Hepatocyte (in vitro differentiated cells): ENCODE measurements around the gene NAT10.

Experiments
- EZH2 ChIP-seq: fragments of 200-600 bp; sonication (generic); IDR thresholded peaks from 2 replicates; pipeline ENCODE4 v1.6.1; 2016; ENCODE audit warnings: antibody characterized with exemption, mild to moderate bottlenecking, borderline replicate concordance
- TF ChIP-seq, protein P1 (sequence below): fragments of 200-600 bp; sonication (generic); IDR thresholded peaks from 2 replicates; pipeline ENCODE4 v1.5.1; 2016; ENCODE audit warnings: antibody characterized with exemption, mild to moderate bottlenecking; ENCODE audit not compliant: poor library complexity

DNA sequence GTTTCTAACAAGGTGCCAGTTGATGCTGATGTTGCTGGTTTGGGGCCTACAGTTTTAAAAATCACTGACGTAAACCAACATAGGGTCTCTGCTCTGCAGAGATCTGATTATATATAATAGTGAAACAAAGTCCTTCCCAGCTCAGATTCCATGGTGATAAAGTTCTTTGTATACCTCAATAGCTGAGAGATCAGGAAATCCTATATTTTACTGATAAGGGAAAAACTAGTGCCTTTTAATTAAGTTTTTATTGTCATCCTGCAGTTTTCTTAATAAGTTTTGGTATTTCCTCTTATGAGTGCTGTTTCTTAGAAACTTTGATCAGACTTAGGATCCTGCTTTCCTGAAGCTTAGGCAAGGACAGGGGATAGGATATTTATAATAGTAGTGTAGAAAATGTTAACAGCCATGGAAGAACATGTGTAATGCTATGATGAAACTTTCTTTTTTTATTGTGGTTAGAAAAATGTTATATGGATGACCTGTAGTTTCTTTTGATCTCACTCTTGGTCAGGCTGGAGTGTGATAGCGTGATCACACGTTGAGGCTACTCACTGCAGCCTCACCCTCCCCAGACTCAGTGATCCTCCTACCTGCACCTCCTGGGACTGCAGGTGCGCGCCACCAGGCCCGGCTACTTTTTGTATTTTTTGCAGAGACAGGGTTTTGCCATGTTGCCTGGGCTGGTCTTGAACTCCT, 39.8 kb upstream of the NAT10 start:
- TF ChIP-seq, protein P1, sequence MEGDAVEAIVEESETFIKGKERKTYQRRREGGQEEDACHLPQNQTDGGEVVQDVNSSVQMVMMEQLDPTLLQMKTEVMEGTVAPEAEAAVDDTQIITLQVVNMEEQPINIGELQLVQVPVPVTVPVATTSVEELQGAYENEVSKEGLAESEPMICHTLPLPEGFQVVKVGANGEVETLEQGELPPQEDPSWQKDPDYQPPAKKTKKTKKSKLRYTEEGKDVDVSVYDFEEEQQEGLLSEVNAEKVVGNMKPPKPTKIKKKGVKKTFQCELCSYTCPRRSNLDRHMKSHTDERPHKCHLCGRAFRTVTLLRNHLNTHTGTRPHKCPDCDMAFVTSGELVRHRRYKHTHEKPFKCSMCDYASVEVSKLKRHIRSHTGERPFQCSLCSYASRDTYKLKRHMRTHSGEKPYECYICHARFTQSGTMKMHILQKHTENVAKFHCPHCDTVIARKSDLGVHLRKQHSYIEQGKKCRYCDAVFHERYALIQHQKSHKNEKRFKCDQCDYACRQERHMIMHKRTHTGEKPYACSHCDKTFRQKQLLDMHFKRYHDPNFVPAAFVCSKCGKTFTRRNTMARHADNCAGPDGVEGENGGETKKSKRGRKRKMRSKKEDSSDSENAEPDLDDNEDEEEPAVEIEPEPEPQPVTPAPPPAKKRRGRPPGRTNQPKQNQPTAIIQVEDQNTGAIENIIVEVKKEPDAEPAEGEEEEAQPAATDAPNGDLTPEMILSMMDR = no peak
- TF ChIP-seq EZH2 = no peak
